ENCODE measurements around the gene MAZ. TPM values are rescaled to one million over a fixed set of nuclear protein-coding genes. Genes with fewer than 3 reads are reported as not detected.

MAZ gene
- total and polyA plus RNA-seq, 2 of the 8 experiments (the other 6 are each of a cell fraction or from before 2014, with no cell fraction given), result 219 to 380 TPM

- FAIRE-seq (no peak), DNase-seq (ENCODE audit: low read depth in 1 of 2, low spot score in 2 of 2) (no peak)
- H2BK12ac ChIP-seq (ENCODE audit: low read depth, low read length), result no peak overlapping the region
- H3K4me3 ChIP-seq (ENCODE audit: extremely low read depth in 1 of 4, insufficient read depth in 2 of 4, low read depth in 3 of 4, low read length in 4 of 4), result no peak overlapping the region
- POLR2A ChIA-PET (ENCODE audit: partially characterized antibody), result interaction anchor here (0.9 to 1.5 kb wide), 3 partner anchors 9 to 14 kb away, joined by 3 to 6 read pairs (median 4); no protein-coding TSS in a partner anchor
- no peak overlapping the region for H2BK20ac ChIP-seq (ENCODE audit: low read length)
- H3K36me3 ChIP-seq (ENCODE audit: control insufficient read depth in 2 of 4, insufficient read depth in 4 of 4, low read length in 3 of 4), result no peaks in the 10 kb centered on the region
- no peak overlapping the region for H2BK5ac ChIP-seq (ENCODE audit: low read depth, low read length)
- H3K79me2 ChIP-seq (ENCODE audit: control insufficient read depth in 1 of 2, insufficient read depth in 2 of 2, low read length in 2 of 2), result no peaks in the 10 kb centered on the region
- no peaks in the 10 kb centered on the region for H3K23me2 ChIP-seq (ENCODE audit: low read depth, low read length)
- H3K27me3 ChIP-seq (replicated peaks in 1 of 4; ENCODE audit: control insufficient read depth in 3 of 4, extremely low read depth in 1 of 4, insufficient read depth in 3 of 4, low read length in 3 of 4), result no peaks in the 10 kb centered on the region
- WGBS, 2 experiments (ENCODE audit: extremely low coverage in 1 of 2, insufficient coverage in 1 of 2, insufficient read length in 1 of 2, insufficient replicate concordance in 2 of 2, low coverage in 1 of 2, low lambda C conversion rate in 2 of 2, missing lambda C conversion rate in 1 of 2), result 88% methylated on average over 6 of the region's 7 CpGs; no CpG with 5 or more reads in 1 of the 2 experiments
- no peak overlapping the region for H3K56ac ChIP-seq (replicated peaks; ENCODE audit: insufficient read length, low read depth, low read length)
- no peak overlapping the region for H3K18ac ChIP-seq (ENCODE audit: extremely low read depth, low read length)
- no peaks in the 10 kb centered on the region for H3K79me1 ChIP-seq (ENCODE audit: low read depth, low read length)
- no peak overlapping the region for H3K14ac ChIP-seq (ENCODE audit: insufficient read length)
- no peak overlapping the region for H2BK120ac ChIP-seq (replicated peaks; ENCODE audit: low read depth, low read length)
- peaks cover 0 to 2% (median 0%) of the 10 kb centered on the region in 4 experiments; a peak in 1 of 7 replicates for H3K4me1 ChIP-seq (replicated peaks in 1 of 4; ENCODE audit: control insufficient read depth in 3 of 4, insufficient read depth in 4 of 4, low read length in 3 of 4)
- no peak overlapping the region for H3K27ac ChIP-seq (ENCODE audit: low read depth, low read length)
- CTCF ChIA-PET (ENCODE audit: partially characterized antibody), result interaction anchor here (0.9 to 3.6 kb wide), 3 partner anchors 12 to 26 kb away, joined by 3 to 27 read pairs (median 4); no protein-coding TSS in a partner anchor
- no peak overlapping the region for H4K5ac ChIP-seq (ENCODE audit: insufficient read length, low read depth, low read length)
- H2AFZ ChIP-seq (ENCODE audit: low read length), result no peak overlapping the region
- H3K9me3 ChIP-seq (ENCODE audit: insufficient read depth in 2 of 2, low read depth in 1 of 2, low read length in 1 of 2), result no peaks in the 10 kb centered on the region
- no peak overlapping the region for H3K4ac ChIP-seq (replicated peaks; ENCODE audit: insufficient read length, low read depth, low read length)
- no peak overlapping the region for H4K91ac ChIP-seq (replicated peaks; ENCODE audit: insufficient read length, low read length)
- H3K9ac ChIP-seq (replicated peaks in 1 of 4; ENCODE audit: extremely low read depth in 1 of 4, low read depth in 3 of 4, low read length in 3 of 4), result no peak overlapping the region
- H2BK15ac ChIP-seq (ENCODE audit: low read length), result no peak overlapping the region
- H2AK5ac ChIP-seq (ENCODE audit: low read depth, low read length), result no peak overlapping the region
- H4K8ac ChIP-seq (ENCODE audit: extremely low read depth, insufficient read depth, low read length), result no peak overlapping the region
- no peak overlapping the region for H3K4me2 ChIP-seq (ENCODE audit: insufficient read depth in 1 of 2, low read depth in 2 of 2, low read length in 2 of 2)
- H4K20me1 ChIP-seq (replicated peaks in 1 of 2; ENCODE audit: control insufficient read depth in 1 of 2, insufficient read depth in 2 of 2, low read length in 2 of 2), result no peaks in the 10 kb centered on the region
- no peak overlapping the region for H3K23ac ChIP-seq (ENCODE audit: insufficient read length)
- TF ChIP-seq BRCA1 (IDR thresholded peaks at IDR 0.05; ENCODE audit: low read depth, low read length) (no peak), CBX8 (IDR thresholded peaks at IDR 0.05; ENCODE audit: borderline replicate concordance, low read depth, low read length) (no peak), CHD2 (IDR thresholded peaks at IDR 0.05; ENCODE audit: low read length) (no peak), RBBP5 (IDR thresholded peaks at IDR 0.05; ENCODE audit: borderline replicate concordance, low read depth, low read length) (no peak), GTF2F1 (IDR thresholded peaks at IDR 0.05; ENCODE audit: borderline replicate concordance, low read depth, low read length) (no peak), TCF12 (IDR thresholded peaks at IDR 0.05; ENCODE audit: low read depth, low read length) (no peak), NRF1 (IDR thresholded peaks at IDR 0.05; ENCODE audit: low read depth, low read length) (no peak), CEBPB (IDR thresholded peaks at IDR 0.05; ENCODE audit: low read depth, low read length) (no peak), SP2 (IDR thresholded peaks at IDR 0.05; ENCODE audit: low read length) (no peak), SAP30 (IDR thresholded peaks at IDR 0.05; ENCODE audit: insufficient read depth, insufficient replicate concordance, low read length) (no peak), NANOG (IDR thresholded peaks at IDR 0.05; ENCODE audit: insufficient read depth, low read depth, low read length, poor library complexity, severe bottlenecking) (no peak)
- TF ChIP-seq, protein P1, sequence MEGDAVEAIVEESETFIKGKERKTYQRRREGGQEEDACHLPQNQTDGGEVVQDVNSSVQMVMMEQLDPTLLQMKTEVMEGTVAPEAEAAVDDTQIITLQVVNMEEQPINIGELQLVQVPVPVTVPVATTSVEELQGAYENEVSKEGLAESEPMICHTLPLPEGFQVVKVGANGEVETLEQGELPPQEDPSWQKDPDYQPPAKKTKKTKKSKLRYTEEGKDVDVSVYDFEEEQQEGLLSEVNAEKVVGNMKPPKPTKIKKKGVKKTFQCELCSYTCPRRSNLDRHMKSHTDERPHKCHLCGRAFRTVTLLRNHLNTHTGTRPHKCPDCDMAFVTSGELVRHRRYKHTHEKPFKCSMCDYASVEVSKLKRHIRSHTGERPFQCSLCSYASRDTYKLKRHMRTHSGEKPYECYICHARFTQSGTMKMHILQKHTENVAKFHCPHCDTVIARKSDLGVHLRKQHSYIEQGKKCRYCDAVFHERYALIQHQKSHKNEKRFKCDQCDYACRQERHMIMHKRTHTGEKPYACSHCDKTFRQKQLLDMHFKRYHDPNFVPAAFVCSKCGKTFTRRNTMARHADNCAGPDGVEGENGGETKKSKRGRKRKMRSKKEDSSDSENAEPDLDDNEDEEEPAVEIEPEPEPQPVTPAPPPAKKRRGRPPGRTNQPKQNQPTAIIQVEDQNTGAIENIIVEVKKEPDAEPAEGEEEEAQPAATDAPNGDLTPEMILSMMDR (IDR thresholded peaks at IDR 0.05; ENCODE audit: control extremely low read depth in 1 of 3, insufficient read depth in 1 of 3, low read depth in 1 of 3, low read length in 3 of 3), result no peak
Observed at GRCh38 chr16:29835926-29836325, 29.6 kb downstream of the MAZ start.

Measured in H1 (cell line).